Measurements from ENCODE around the gene IGSF21.

Gene IGSF21

GRCh38 chr1:18066576-18066975 lies 41.0 kb upstream of the IGSF21 start:
- Histone ChIP-seq H3K27ac (replicated peaks) (no peak overlapping the region), H3K27me3 (ENCODE audit: insufficient read depth, poor library complexity, severe bottlenecking) (no peaks in the 10 kb centered on the region), H3K4me3 (replicated peaks; ENCODE audit: insufficient read depth, low read length) (no peak overlapping the region)
- no peak for TF ChIP-seq SPI1 (IDR thresholded peaks at IDR 0.05; ENCODE audit: borderline replicate concordance, low read depth)
- no peak for DNase-seq (ENCODE audit: low read depth in 1 of 2, low spot score in 1 of 2)

- no peak for DNase-seq (ENCODE audit: low read depth in 1 of 2, low spot score in 1 of 2)
- H3K27me3 ChIP-seq (ENCODE audit: insufficient read depth, poor library complexity, severe bottlenecking) = no peaks in the 10 kb centered on the region
- H3K27ac ChIP-seq (replicated peaks) = no peak overlapping the region
- no peak for TF ChIP-seq SPI1 (IDR thresholded peaks at IDR 0.05; ENCODE audit: borderline replicate concordance, low read depth)
- TF ChIP-seq, protein P1, sequence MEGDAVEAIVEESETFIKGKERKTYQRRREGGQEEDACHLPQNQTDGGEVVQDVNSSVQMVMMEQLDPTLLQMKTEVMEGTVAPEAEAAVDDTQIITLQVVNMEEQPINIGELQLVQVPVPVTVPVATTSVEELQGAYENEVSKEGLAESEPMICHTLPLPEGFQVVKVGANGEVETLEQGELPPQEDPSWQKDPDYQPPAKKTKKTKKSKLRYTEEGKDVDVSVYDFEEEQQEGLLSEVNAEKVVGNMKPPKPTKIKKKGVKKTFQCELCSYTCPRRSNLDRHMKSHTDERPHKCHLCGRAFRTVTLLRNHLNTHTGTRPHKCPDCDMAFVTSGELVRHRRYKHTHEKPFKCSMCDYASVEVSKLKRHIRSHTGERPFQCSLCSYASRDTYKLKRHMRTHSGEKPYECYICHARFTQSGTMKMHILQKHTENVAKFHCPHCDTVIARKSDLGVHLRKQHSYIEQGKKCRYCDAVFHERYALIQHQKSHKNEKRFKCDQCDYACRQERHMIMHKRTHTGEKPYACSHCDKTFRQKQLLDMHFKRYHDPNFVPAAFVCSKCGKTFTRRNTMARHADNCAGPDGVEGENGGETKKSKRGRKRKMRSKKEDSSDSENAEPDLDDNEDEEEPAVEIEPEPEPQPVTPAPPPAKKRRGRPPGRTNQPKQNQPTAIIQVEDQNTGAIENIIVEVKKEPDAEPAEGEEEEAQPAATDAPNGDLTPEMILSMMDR (IDR thresholded peaks at IDR 0.05; ENCODE audit: insufficient read depth, low read length) = no peak
- TF ChIP-seq POLR2AphosphoS5 (IDR thresholded peaks at IDR 0.05; ENCODE audit: low read depth) = no peak
- TF ChIP-seq GABPA (IDR thresholded peaks at IDR 0.05; ENCODE audit: low read depth) = no peak
- no peak overlapping the region for H3K4me3 ChIP-seq (replicated peaks; ENCODE audit: insufficient read depth, low read length)
These were observed 37.7 kb upstream of the IGSF21 start for GRCh38 chr1:18069903-18070302.

DNA sequence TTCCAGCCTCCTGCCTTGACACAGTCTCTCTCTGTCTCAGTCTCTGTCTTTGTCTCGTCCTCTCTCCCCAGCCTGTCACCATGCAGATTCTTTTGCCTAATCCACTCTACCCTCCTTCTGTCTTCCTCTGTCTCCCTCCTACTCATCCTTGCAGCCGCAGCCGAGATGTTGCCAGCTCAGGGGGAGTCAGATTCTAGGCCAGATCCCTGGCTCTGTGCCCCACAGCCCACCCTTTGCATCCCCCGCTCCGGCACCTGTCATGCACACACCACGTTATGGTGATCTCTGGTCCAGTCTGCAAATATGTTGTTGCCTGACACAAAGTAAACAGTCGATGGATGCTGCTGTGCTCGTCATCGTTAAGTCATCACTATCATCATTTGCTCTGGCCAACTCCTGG lies 35.5 kb upstream of the IGSF21 start:
- DNase-seq (ENCODE audit: low read depth in 1 of 2, low spot score in 1 of 2) = no peak
- TF ChIP-seq, protein P2, sequence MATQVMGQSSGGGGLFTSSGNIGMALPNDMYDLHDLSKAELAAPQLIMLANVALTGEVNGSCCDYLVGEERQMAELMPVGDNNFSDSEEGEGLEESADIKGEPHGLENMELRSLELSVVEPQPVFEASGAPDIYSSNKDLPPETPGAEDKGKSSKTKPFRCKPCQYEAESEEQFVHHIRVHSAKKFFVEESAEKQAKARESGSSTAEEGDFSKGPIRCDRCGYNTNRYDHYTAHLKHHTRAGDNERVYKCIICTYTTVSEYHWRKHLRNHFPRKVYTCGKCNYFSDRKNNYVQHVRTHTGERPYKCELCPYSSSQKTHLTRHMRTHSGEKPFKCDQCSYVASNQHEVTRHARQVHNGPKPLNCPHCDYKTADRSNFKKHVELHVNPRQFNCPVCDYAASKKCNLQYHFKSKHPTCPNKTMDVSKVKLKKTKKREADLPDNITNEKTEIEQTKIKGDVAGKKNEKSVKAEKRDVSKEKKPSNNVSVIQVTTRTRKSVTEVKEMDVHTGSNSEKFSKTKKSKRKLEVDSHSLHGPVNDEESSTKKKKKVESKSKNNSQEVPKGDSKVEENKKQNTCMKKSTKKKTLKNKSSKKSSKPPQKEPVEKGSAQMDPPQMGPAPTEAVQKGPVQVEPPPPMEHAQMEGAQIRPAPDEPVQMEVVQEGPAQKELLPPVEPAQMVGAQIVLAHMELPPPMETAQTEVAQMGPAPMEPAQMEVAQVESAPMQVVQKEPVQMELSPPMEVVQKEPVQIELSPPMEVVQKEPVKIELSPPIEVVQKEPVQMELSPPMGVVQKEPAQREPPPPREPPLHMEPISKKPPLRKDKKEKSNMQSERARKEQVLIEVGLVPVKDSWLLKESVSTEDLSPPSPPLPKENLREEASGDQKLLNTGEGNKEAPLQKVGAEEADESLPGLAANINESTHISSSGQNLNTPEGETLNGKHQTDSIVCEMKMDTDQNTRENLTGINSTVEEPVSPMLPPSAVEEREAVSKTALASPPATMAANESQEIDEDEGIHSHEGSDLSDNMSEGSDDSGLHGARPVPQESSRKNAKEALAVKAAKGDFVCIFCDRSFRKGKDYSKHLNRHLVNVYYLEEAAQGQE (IDR thresholded peaks at IDR 0.05; ENCODE audit: insufficient replicate concordance, low read depth) = no peak
- TF ChIP-seq SPI1 (IDR thresholded peaks at IDR 0.05; ENCODE audit: borderline replicate concordance, low read depth) = no peak
- TF ChIP-seq GABPA (IDR thresholded peaks at IDR 0.05; ENCODE audit: low read depth) = no peak
- TF ChIP-seq, protein P1 (IDR thresholded peaks at IDR 0.05; ENCODE audit: insufficient read depth, low read length) = no peak
- TF ChIP-seq POLR2AphosphoS5 (IDR thresholded peaks at IDR 0.05; ENCODE audit: low read depth) = no peak
- Histone ChIP-seq H3K27ac (replicated peaks) (no peak overlapping the region), H3K4me3 (replicated peaks; ENCODE audit: insufficient read depth, low read length) (no peak overlapping the region), H3K27me3 (ENCODE audit: insufficient read depth, poor library complexity, severe bottlenecking) (no peaks in the 10 kb centered on the region)

DNA sequence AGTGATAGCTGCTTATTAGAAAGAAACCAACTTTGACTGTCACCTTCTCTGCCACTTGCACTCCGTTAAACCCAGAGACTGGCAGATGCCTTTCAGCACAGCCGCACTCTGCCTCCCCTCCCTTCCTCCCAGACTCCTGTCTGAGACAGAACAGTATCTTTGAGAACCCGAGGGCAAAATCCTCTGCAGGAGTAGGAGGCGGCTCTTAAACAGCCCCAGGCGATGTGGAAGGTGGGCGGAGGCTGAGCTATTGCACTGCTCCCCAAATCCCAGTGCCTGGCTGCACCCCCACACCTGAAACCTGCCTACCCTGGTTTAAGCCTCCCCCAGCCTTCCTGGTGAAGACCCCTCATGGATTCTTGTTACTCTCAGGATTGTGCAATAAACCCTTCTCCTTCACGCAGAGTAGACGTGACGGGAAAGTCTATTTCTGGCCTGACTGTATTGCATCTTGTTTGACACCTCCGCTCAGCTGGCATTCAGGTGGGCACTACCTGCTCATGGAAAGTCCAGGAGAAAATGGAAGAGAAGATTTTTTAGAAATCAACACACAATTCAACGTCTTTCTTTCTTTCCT lies 34.4 kb upstream of the IGSF21 start:
- TF ChIP-seq GABPA (IDR thresholded peaks at IDR 0.05; ENCODE audit: low read depth) (no peak), SPI1 (IDR thresholded peaks at IDR 0.05; ENCODE audit: borderline replicate concordance, low read depth) (no peak)
- Histone ChIP-seq H3K27me3 (ENCODE audit: insufficient read depth, poor library complexity, severe bottlenecking) (no peaks in the 10 kb centered on the region), H3K27ac (replicated peaks) (no peak overlapping the region), H3K4me3 (replicated peaks; ENCODE audit: insufficient read depth, low read length) (no peak overlapping the region)
- DNase-seq (ENCODE audit: low read depth in 1 of 2, low spot score in 1 of 2) = no peak

- DNase-seq (ENCODE audit: low read depth in 1 of 2, low spot score in 1 of 2) = no peak
- no peak overlapping the region for H3K27ac ChIP-seq (replicated peaks)
- no peak overlapping the region for H3K4me3 ChIP-seq (replicated peaks; ENCODE audit: insufficient read depth, low read length)
- H3K27me3 ChIP-seq (ENCODE audit: insufficient read depth, poor library complexity, severe bottlenecking) = no peaks in the 10 kb centered on the region
- TF ChIP-seq GABPA (IDR thresholded peaks at IDR 0.05; ENCODE audit: low read depth) (no peak), POLR2AphosphoS5 (IDR thresholded peaks at IDR 0.05; ENCODE audit: low read depth) (no peak), SPI1 (IDR thresholded peaks at IDR 0.05; ENCODE audit: borderline replicate concordance, low read depth) (no peak)
- TF ChIP-seq, protein P1 (IDR thresholded peaks at IDR 0.05; ENCODE audit: insufficient read depth, low read length) = no peak
- TF ChIP-seq, protein P2 (IDR thresholded peaks at IDR 0.05; ENCODE audit: insufficient replicate concordance, low read depth) = no peak
These were observed 29.9 kb upstream of the IGSF21 start for GRCh38 chr1:18077657-18078215.
